K562 (cell line): Measurements from ENCODE around the gene SRP9. TPM values are rescaled to one million over a fixed set of nuclear protein-coding genes. Genes with fewer than 3 reads are reported as not detected.
"Not testable (repeated sequence)": the region's sequence is repeated elsewhere in the genome, so short reads cannot be mapped to it uniquely, and the experiment has no call there.

Experiments used
- ATAC-seq: fragments of 200-7000 bp; cut with Tn5 transposase; 3 replicates; pipeline ENCODE4 v1.9.1; 2020; ENCODE audit warnings: moderate library complexity
- BruUV-seq: library from RNA; stranded (reverse); fragments of 400-500 nt; replicated peaks from 2 replicates; lab custom pipeline; 2021; lab: Mats Ljungman, UMichigan
- CTCF ChIA-PET: fragments of 300-600 bp; formaldehyde crosslinking; extraction: SDS; loops from one replicate; lab custom pipeline; 2021; ENCODE audit warnings: low intra/inter-chr PET ratio; lab: Yijun Ruan, JAX
- POLR2A ChIA-PET: fragments of 300-600, 350-650 bp; sonication (Branson Sonifier 250); formaldehyde crosslinking; extraction: SDS; loops from one replicate; lab custom pipeline; 2021; ENCODE audit warnings: antibody characterized with exemption, inconsistent platforms; lab: Yijun Ruan, JAX
- DNase-seq, 4 experiments: peaks; one replicate each; pipeline versions ENCODE4 v3.0.0 to v3.0.0-alpha.2; 2011 to 2018; ENCODE audit warnings: low spot score in 3 of 4, mixed read lengths in 3 of 4; ENCODE audit errors: extremely low read depth in 1 of 4
- FAIRE-seq: peaks from 2 replicates; lab custom pipeline; 2011; peaks lifted over from hg19 to GRCh38; lab: Jason Lieb, UNC
- H2AFZ ChIP-seq: 2 replicates; pipeline ENCODE4 v1.6.0; 2011; ENCODE audit warnings: low read depth, low read length, control low read depth, inconsistent platforms
- H3K27ac ChIP-seq: fragments of 200-600 bp; 3 replicates; pipeline ENCODE4 v1.8.0; 2011; ENCODE audit warnings: low read depth, mild to moderate bottlenecking, control low read depth, inconsistent platforms, low read length, moderate library complexity, mixed read lengths; ENCODE audit errors: extremely low read depth
- H3K27me3 ChIP-seq, 2 experiments: fragments of 300-600 bp in 1 of 2; 2 replicates in 1 of 2; 3 replicates in 1 of 2; pipeline versions ENCODE4 v1.6.0 to v1.8.0; 2011; ENCODE audit warnings: inconsistent platforms in 2 of 2, low read length in 2 of 2, mild to moderate bottlenecking in 1 of 2, mixed read lengths in 1 of 2, moderate library complexity in 1 of 2; ENCODE audit not compliant: control insufficient read depth in 2 of 2, insufficient read depth in 2 of 2
- H3K36me3 ChIP-seq: fragments of 300-600 bp; 3 replicates; pipeline ENCODE4 v1.8.0; 2011; ENCODE audit warnings: mild to moderate bottlenecking, low read length, inconsistent platforms; ENCODE audit not compliant: control insufficient read depth, insufficient read depth
- H3K4me1 ChIP-seq, 2 experiments: fragments of 200-600 bp in 1 of 2; replicated peaks in 1 of 2; 2 replicates in 1 of 2; 3 replicates in 1 of 2; pipeline versions ENCODE4 v1.5.1 to v1.8.0; 2011; ENCODE audit warnings: inconsistent platforms in 2 of 2, low read length in 2 of 2, mild to moderate bottlenecking in 1 of 2, mixed read lengths in 1 of 2, moderate library complexity in 1 of 2; ENCODE audit not compliant: control insufficient read depth in 2 of 2, insufficient read depth in 2 of 2
- H3K4me2 ChIP-seq: 2 replicates; pipeline ENCODE4 v1.6.1; 2011; ENCODE audit warnings: low read length, control low read depth, inconsistent platforms, mixed read lengths; ENCODE audit not compliant: insufficient read depth
- H3K4me3 ChIP-seq: fragments of 200-600 bp; sonication (generic), shearing (Covaris generic); 2 replicates; pipeline ENCODE4 v1.5.1; 2016; ENCODE audit warnings: control low read depth, inconsistent platforms
- H3K79me2 ChIP-seq: fragments of 200-600 bp; 3 replicates; pipeline ENCODE4 v1.8.0; 2011; ENCODE audit warnings: low read length, inconsistent platforms; ENCODE audit not compliant: control insufficient read depth, insufficient read depth
- H3K9ac ChIP-seq, 2 experiments: 2 replicates each; pipeline versions ENCODE4 v1.6.0 to v1.6.1; 2011; ENCODE audit warnings: low read depth in 2 of 2, low read length in 2 of 2, control low read depth in 1 of 2, inconsistent platforms in 1 of 2, mild to moderate bottlenecking in 1 of 2, mixed read lengths in 1 of 2; ENCODE audit not compliant: insufficient read depth in 1 of 2
- H3K9me1 ChIP-seq: one replicate; pipeline ENCODE4 v1.6.0; 2011; ENCODE audit warnings: inconsistent platforms, mild to moderate bottlenecking, low read length, moderate library complexity; ENCODE audit not compliant: control insufficient read depth, insufficient read depth
- H3K9me3 ChIP-seq: replicated peaks from 2 replicates; pipeline ENCODE4 v1.5.1; 2011; ENCODE audit warnings: low read depth, low read length, inconsistent platforms; ENCODE audit not compliant: control insufficient read depth, insufficient read depth
- H4K20me1 ChIP-seq: replicated peaks from 2 replicates; pipeline ENCODE4 v1.6.1; 2011; ENCODE audit warnings: low read length, inconsistent platforms, mixed read lengths; ENCODE audit not compliant: control insufficient read depth, insufficient read depth
- BACH1 ChIP-seq: fragments of 200-800 bp; sonication (Bioruptor generic); IDR thresholded peaks from 2 replicates; pipeline ENCODE4 v1.6.1; 2016; ENCODE audit warnings: missing genetic modification characterization, missing compliant biosample characterization
- GTF3C2 ChIP-seq: IDR thresholded peaks from 3 replicates; pipeline ENCODE4 v1.6.1; 2011; ENCODE audit warnings: borderline replicate concordance, mild to moderate bottlenecking, moderate library complexity; ENCODE audit not compliant: insufficient read length; ENCODE audit errors: extremely low read depth
- L3MBTL2 ChIP-seq: fragments of 450-650 bp; IDR thresholded peaks from 2 replicates; pipeline ENCODE4 v1.6.1; 2016; ENCODE audit warnings: mild to moderate bottlenecking, moderate library complexity
- MCM2 ChIP-seq: fragments of 450-650 bp; IDR thresholded peaks from 2 replicates; pipeline ENCODE4 v1.6.1; 2017; ENCODE audit warnings: low read depth, mild to moderate bottlenecking
- ZNF121 ChIP-seq: sonication (generic); formaldehyde crosslinking; conservative IDR thresholded peaks from 2 replicates; pipeline ENCODE4 v1.8.0; 2022; ENCODE audit warnings: missing genetic modification reagents
- WGBS: fragments of 100-300 bp; shearing (Covaris generic); methylation state at CpG from one replicate; pipeline ENCODE4 v1.1.6; 2016; ENCODE audit warnings: low coverage, mixed read lengths; ENCODE audit not compliant: insufficient coverage; ENCODE audit errors: missing lambda C conversion rate; 5-methylcytosine and 5-hydroxymethylcytosine counted together
- in situ Hi-C: fragments of 300-500 bp; cut with MboI; formaldehyde crosslinking; loops from 4 replicates; pipeline ENCODE4 v1.15.0; 2018; ENCODE audit warnings: inconsistent platforms, mixed read lengths
- intact Hi-C: fragments of 100-400 bp; cut with micrococcal nuclease; formaldehyde crosslinking; loops from 2 replicates; pipeline ENCODE4 v1.14.2; 2022
- polyA plus RNA-seq, 8 experiments: library from polyadenylated mRNA; depleted of rRNA in 4 of 8; stranded (reverse) in 5 of 8; unstranded in 3 of 8; fragments of >200 nt; fragmentation: Nextera tagmentation in 2 of 8; fragmentation: Illumina TruSeq in 1 of 8; extraction: Ambion mirVana in 2 of 8; extraction: Trizol in 1 of 8; gene quantifications; 2 replicates each; pipeline versions ENCODE4 v1.2.1 to v1.2.3, GENCODE V29; 2011 to 2014; ENCODE audit warnings: inconsistent platforms in 1 of 8, missing spikeins in 1 of 8
- total RNA-seq, 7 experiments: library from RNA; depleted of rRNA in 6 of 7; stranded (reverse); fragments of >200 nt in 6 of 7; fragmentation: Illumina TruSeq in 2 of 7; extraction: Trizol in 2 of 7; gene quantifications; 2 replicates each; pipeline versions ENCODE4 v1.2.1 to v1.2.3, GENCODE V29; 2011 to 2021; ENCODE audit warnings: low replicate concordance in 1 of 7

The SRP9 gene
- total and polyA plus RNA-seq, 9 of the 15 experiments (the other 6 are each of a cell fraction or from before 2014, with no cell fraction given): 273 to 1,892 (median 668) TPM

GRCh38 chr1:225759972-225760371, 17.7 kb upstream of the SRP9 start:
- FAIRE-seq, DNase-seq, H3K36me3 ChIP-seq, H4K20me1 ChIP-seq, H3K9ac ChIP-seq, CTCF ChIA-PET, H3K27ac ChIP-seq, H3K9me3 ChIP-seq, H3K4me3 ChIP-seq, H2AFZ ChIP-seq, in situ Hi-C loops, H3K9me1 ChIP-seq, BruUV-seq, H3K79me2 ChIP-seq, H3K4me1 ChIP-seq, ATAC-seq, intact Hi-C loops, H3K4me2 ChIP-seq: not testable (repeated sequence)
- WGBS: 5% methylated on average over 5 of the region's 5 CpGs
- peak; percentile 64 for TF ChIP-seq ZNF121
- POLR2A ChIA-PET: interaction anchor here (0.6 to 1.2 kb wide), 4 partner anchors 8 to 300 kb away, joined by 3 read pairs; partner anchors contain the start of gene SRP9
- H3K27me3 ChIP-seq: peaks cover 12 to 30% of the 10 kb centered on the region in 2 experiments; a peak in 4 of 5 replicates

- CTCF ChIA-PET: no interaction called here
- intact Hi-C loops: no loop called here
- H2AFZ ChIP-seq: no peak overlapping the region
- H3K9me1 ChIP-seq: no peaks in the 10 kb centered on the region
- H3K9ac ChIP-seq: peak overlapping the region in 1 of 2 experiments; percentile 21; a peak in 1 of 4 replicates
- 15% methylated on average over 6 of the region's 6 CpGs for WGBS
- DNase-seq (no peak), FAIRE-seq (peak; percentile 11), ATAC-seq (0 out of 3 replicates have a peak, but pooled peaks have one; percentile 13)
- H3K4me1 ChIP-seq: no peaks in the 10 kb centered on the region
- H3K4me2 ChIP-seq: no peak overlapping the region
- 0 out of 2 replicates have a peak, but pooled peaks have one; percentile 17 for TF ChIP-seq L3MBTL2
- no peak for TF ChIP-seq GTF3C2
- no peak for TF ChIP-seq MCM2
- TF ChIP-seq BACH1: no peak
- no peaks in the 10 kb centered on the region for H3K9me3 ChIP-seq
- no peak overlapping the region for H3K4me3 ChIP-seq
- POLR2A ChIA-PET: interaction anchor here (0.6 to 1.2 kb wide), 3 partner anchors 8 to 301 kb away, joined by 3 read pairs; no protein-coding TSS in a partner anchor
- no TSS peak for BruUV-seq
- in situ Hi-C loops: no loop called here
- no peaks in the 10 kb centered on the region for H3K79me2 ChIP-seq
- no peaks in the 10 kb centered on the region for H4K20me1 ChIP-seq
- no peaks in the 10 kb centered on the region for H3K36me3 ChIP-seq
- peaks cover 12 to 28% of the 10 kb centered on the region in 2 experiments; a peak in 4 of 5 replicates for H3K27me3 ChIP-seq
- no peak overlapping the region for H3K27ac ChIP-seq
Observed at GRCh38 chr1:225760531-225760930, 17.1 kb upstream of the SRP9 start.

- H3K9me3 ChIP-seq, H3K36me3 ChIP-seq, H3K4me1 ChIP-seq, FAIRE-seq, H3K9me1 ChIP-seq, H3K4me3 ChIP-seq, BruUV-seq, H4K20me1 ChIP-seq, H3K27ac ChIP-seq, DNase-seq, in situ Hi-C loops, H3K9ac ChIP-seq, CTCF ChIA-PET, ATAC-seq, intact Hi-C loops, H2AFZ ChIP-seq, H3K4me2 ChIP-seq, H3K79me2 ChIP-seq: not testable (repeated sequence)
- POLR2A ChIA-PET: interaction anchor here (1.0 kb wide), 1 partner anchor 292 kb away, joined by 3 read pairs; no protein-coding TSS in a partner anchor
- H3K27me3 ChIP-seq: peaks cover 12 to 22% of the 10 kb centered on the region in 2 experiments; a peak in 4 of 5 replicates
- WGBS: 27% methylated on average over 6 of the region's 6 CpGs
Observed at GRCh38 chr1:225761395-225761794, 16.2 kb upstream of the SRP9 start.
